ENCODE results near the gene TRMT2A.

The TRMT2A gene

GRCh38 chr22:20063271-20064139, 53.5 kb downstream of the TRMT2A start:
- no peak for TF ChIP-seq CTCF (IDR thresholded peaks at IDR 0.05; ENCODE audit: unreplicated experiment in 3 of 3)
- H3K4me3 Mint-ChIP-seq, result no peak overlapping the region
- H3K27ac Mint-ChIP-seq, result no peak overlapping the region

GRCh38 chr22:20062766-20063083, 54.3 kb downstream of the TRMT2A start:
- Mint-ChIP-seq H3K4me3 (no peak overlapping the region), H3K27me3 (ENCODE audit: low read depth) (no peaks in the 10 kb centered on the region), H3K4me1 (peaks cover 10% of the 10 kb centered on the region), H3K27ac (no peak overlapping the region), H3K36me3 (ENCODE audit: low read depth) (no peaks in the 10 kb centered on the region), H3K9me3 (no peaks in the 10 kb centered on the region)
- TF ChIP-seq CTCF (IDR thresholded peaks at IDR 0.05; ENCODE audit: unreplicated experiment in 3 of 3), result no peak

More at GRCh38 chr22:20063271-20064139, 53.5 kb downstream of the TRMT2A start:
- no peaks in the 10 kb centered on the region for H3K9me3 Mint-ChIP-seq
- no peaks in the 10 kb centered on the region for H3K36me3 Mint-ChIP-seq (ENCODE audit: low read depth)
- no peaks in the 10 kb centered on the region for H3K27me3 Mint-ChIP-seq (ENCODE audit: low read depth)
- H3K4me1 Mint-ChIP-seq, result peaks cover 10% of the 10 kb centered on the region

GRCh38 chr22:20062043-20062765, 54.8 kb downstream of the TRMT2A start:
- H3K4me3 Mint-ChIP-seq, result no peak overlapping the region
- H3K9me3 Mint-ChIP-seq, result no peaks in the 10 kb centered on the region
- no peak overlapping the region for H3K27ac Mint-ChIP-seq
- no peak for TF ChIP-seq CTCF (IDR thresholded peaks at IDR 0.05; ENCODE audit: unreplicated experiment in 3 of 3)
- H3K4me1 Mint-ChIP-seq, result peaks cover 10% of the 10 kb centered on the region
- H3K36me3 Mint-ChIP-seq (ENCODE audit: low read depth), result no peaks in the 10 kb centered on the region
- no peaks in the 10 kb centered on the region for H3K27me3 Mint-ChIP-seq (ENCODE audit: low read depth)

Measured in nephron (organoid).